Kidney (tissue), 14 donors: ENCODE measurements around the gene UBQLN3. TPM values are rescaled to one million over a fixed set of nuclear protein-coding genes. Genes with fewer than 3 reads are reported as not detected.

ENCODE experiments used
- DNase-seq, 5 donors: peaks; one replicate each; pipeline ENCODE4 v3.0.0-alpha.2; 2013 to 2020
- FAIRE-seq: peaks from 2 replicates; lab custom pipeline; 2012; peaks lifted over from hg19 to GRCh38; lab: Jason Lieb, UNC
- H3K27ac ChIP-seq, 2 donors: one replicate each; pipeline ENCODE4 v1.7.0; 2013; ENCODE audit warnings: low read depth in 2 of 2, low read length in 2 of 2, inconsistent platforms in 1 of 2
- H3K27me3 ChIP-seq: one replicate; pipeline ENCODE4 v1.7.1; 2013; ENCODE audit warnings: low read length, inconsistent platforms; ENCODE audit not compliant: control insufficient read depth, insufficient read depth
- H3K36me3 ChIP-seq, 3 donors: one replicate each; pipeline versions ENCODE4 v1.7.0 to v1.7.1; 2013; ENCODE audit warnings: low read length in 3 of 3, control low read depth in 1 of 3, inconsistent platforms in 1 of 3; ENCODE audit not compliant: insufficient read depth in 3 of 3, control insufficient read depth in 2 of 3
- H3K4me1 ChIP-seq, 3 donors: one replicate each; pipeline versions ENCODE4 v1.7.0 to v1.7.1; 2013; ENCODE audit warnings: low read length in 3 of 3, inconsistent platforms in 1 of 3, low read depth in 1 of 3; ENCODE audit not compliant: control insufficient read depth in 2 of 3, insufficient read depth in 2 of 3
- H3K4me3 ChIP-seq, 3 donors: one replicate each; pipeline versions ENCODE4 v1.7.0 to v1.8.1; 2013; ENCODE audit warnings: low read length in 3 of 3, control low read depth in 1 of 3, inconsistent platforms in 1 of 3
- H3K9ac ChIP-seq, 3 donors: one replicate each; pipeline versions ENCODE4 v1.7.0 to v1.7.1; 2013; ENCODE audit warnings: low read length in 3 of 3, control low read depth in 1 of 3, inconsistent platforms in 1 of 3
- H3K9me3 ChIP-seq, 3 donors: one replicate each; pipeline versions ENCODE4 v1.7.0 to v1.7.1; 2013; ENCODE audit warnings: low read length in 3 of 3, control low read depth in 1 of 3, inconsistent platforms in 1 of 3; ENCODE audit not compliant: control insufficient read depth in 2 of 3, insufficient read depth in 1 of 3
- CTCF ChIP-seq: IDR thresholded peaks from 3 replicates; pipeline ENCODE4 v1.5.1; 2012; ENCODE audit warnings: mild to moderate bottlenecking, moderate library complexity, borderline replicate concordance; ENCODE audit not compliant: insufficient read depth; ENCODE audit errors: extremely low read depth
- intact Hi-C: fragments of 100-400 bp; cut with DNase I; formaldehyde crosslinking; loops from one replicate; pipeline ENCODE4 v1.11.1; 2022
- polyA plus RNA-seq: library from polyadenylated mRNA; stranded (reverse); fragments of 350-450 nt; fragmentation: Illumina TruSeq; extraction: RNeasy Lipid Tissue Mini Kit (QIAGEN cat#74804); gene quantifications from one replicate; pipeline ENCODE4 v1.2.3, GENCODE V29; 2014; ENCODE audit warnings: low read depth, low replicate concordance; ENCODE audit not compliant: insufficient read depth
- total RNA-seq: library from RNA; stranded (reverse); fragmentation: NEBNext Ultra II Directional; extraction: Animal tissue kit (Norgen Biotek cat#: 25700); gene quantifications from one replicate; pipeline ENCODE4 v1.2.1, GENCODE V29; 2021
- donor health status: control.
- donor health status: control.
- donor health status: control.
- donor health status: control.
- donor health status: control.
- donor health status: DM: yes; HTN: yes; CAD: no.
- donor health status: Normal renal cell carcinoma (clear cell type).

UBQLN3 gene
- total and polyA plus RNA-seq, 2 donors from 2014 or later = 0.35 TPM; not detected in 1

- Histone ChIP-seq H3K9me3 (no peaks in the 10 kb centered on the region), H3K4me3 (no peak overlapping the region), H3K9ac (no peak overlapping the region), H3K27me3 (no peaks in the 10 kb centered on the region), H3K36me3 (no peaks in the 10 kb centered on the region), H3K27ac (no peak overlapping the region), H3K4me1 (no peaks in the 10 kb centered on the region)
- no peak for DNase-seq
- no peak for FAIRE-seq
- intact Hi-C loops = no loop called here
- TF ChIP-seq CTCF = no peak
Measured at GRCh38 chr11:5547982-5548381, 38.2 kb upstream of the UBQLN3 start.

GRCh38 chr11:5546457-5546856 is 36.7 kb upstream of the UBQLN3 start:
- Histone ChIP-seq H3K4me1 (no peaks in the 10 kb centered on the region), H3K9me3 (no peaks in the 10 kb centered on the region), H3K27ac (no peak overlapping the region), H3K27me3 (no peaks in the 10 kb centered on the region), H3K9ac (no peak overlapping the region), H3K4me3 (no peak overlapping the region), H3K36me3 (no peaks in the 10 kb centered on the region)
- no peak for TF ChIP-seq CTCF
- DNase-seq (no peak), FAIRE-seq (no peak)
- intact Hi-C loops = no loop called here

- DNase-seq = no peak
- intact Hi-C loops = no loop called here
- no peak for FAIRE-seq
- TF ChIP-seq CTCF = no peak
- no peaks in the 10 kb centered on the region for H3K27me3 ChIP-seq
- no peak overlapping the region for H3K27ac ChIP-seq
- H3K9me3 ChIP-seq = no peaks in the 10 kb centered on the region
- no peak overlapping the region for H3K9ac ChIP-seq
- H3K4me3 ChIP-seq = no peak overlapping the region
- no peaks in the 10 kb centered on the region for H3K36me3 ChIP-seq
- H3K4me1 ChIP-seq = no peaks in the 10 kb centered on the region
Measured at GRCh38 chr11:5541427-5541826, 31.7 kb upstream of the UBQLN3 start.

- no peak for TF ChIP-seq CTCF
- intact Hi-C loops = no loop called here
- H3K27me3 ChIP-seq = no peaks in the 10 kb centered on the region
- H3K9me3 ChIP-seq = no peaks in the 10 kb centered on the region
- DNase-seq (no peak), FAIRE-seq (no peak)
- no peaks in the 10 kb centered on the region for H3K4me1 ChIP-seq
- H3K36me3 ChIP-seq = no peaks in the 10 kb centered on the region
- H3K27ac ChIP-seq = no peak overlapping the region
- H3K4me3 ChIP-seq = no peak overlapping the region
- H3K9ac ChIP-seq = no peak overlapping the region
Measured at GRCh38 chr11:5536482-5536881, 26.7 kb upstream of the UBQLN3 start.
